Measurements from ENCODE around the gene KCNH5. TPM values are rescaled to one million over a fixed set of nuclear protein-coding genes. Genes with fewer than 3 reads are reported as not detected.

The KCNH5 gene
- total RNA-seq, 2 donors from 2014 or later = 0.06 to 0.09 TPM

DNA sequence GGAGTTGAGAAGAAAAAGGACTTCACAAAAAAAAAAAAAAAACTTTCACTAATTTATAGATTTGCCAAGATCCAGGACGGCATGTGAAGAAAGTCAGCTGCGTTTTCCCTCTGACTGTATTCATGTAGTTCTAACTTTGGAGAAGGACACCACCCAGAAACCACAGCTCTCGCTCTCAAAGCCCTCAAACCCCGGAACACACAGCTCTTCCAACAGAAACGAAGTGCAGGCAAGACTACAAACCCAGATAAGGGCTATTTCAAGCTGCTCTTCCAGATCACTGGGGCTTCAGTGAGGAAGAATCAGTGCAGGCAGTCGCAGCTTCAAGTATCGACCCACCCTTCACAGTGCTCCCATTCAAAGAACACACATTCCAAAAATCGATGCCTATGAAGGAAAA lies 13.2 kb downstream of the KCNH5 start:
- peaks cover 3% of the 10 kb centered on the region for H3K27me3 ChIP-seq (replicated peaks; ENCODE audit: insufficient read depth)
- H3K9me3 ChIP-seq = no peaks in the 10 kb centered on the region
- no peak for DNase-seq (ENCODE audit: low spot score)
- TF ChIP-seq POLR2A (IDR thresholded peaks at IDR 0.05) = no peak
- TF ChIP-seq, protein P1, sequence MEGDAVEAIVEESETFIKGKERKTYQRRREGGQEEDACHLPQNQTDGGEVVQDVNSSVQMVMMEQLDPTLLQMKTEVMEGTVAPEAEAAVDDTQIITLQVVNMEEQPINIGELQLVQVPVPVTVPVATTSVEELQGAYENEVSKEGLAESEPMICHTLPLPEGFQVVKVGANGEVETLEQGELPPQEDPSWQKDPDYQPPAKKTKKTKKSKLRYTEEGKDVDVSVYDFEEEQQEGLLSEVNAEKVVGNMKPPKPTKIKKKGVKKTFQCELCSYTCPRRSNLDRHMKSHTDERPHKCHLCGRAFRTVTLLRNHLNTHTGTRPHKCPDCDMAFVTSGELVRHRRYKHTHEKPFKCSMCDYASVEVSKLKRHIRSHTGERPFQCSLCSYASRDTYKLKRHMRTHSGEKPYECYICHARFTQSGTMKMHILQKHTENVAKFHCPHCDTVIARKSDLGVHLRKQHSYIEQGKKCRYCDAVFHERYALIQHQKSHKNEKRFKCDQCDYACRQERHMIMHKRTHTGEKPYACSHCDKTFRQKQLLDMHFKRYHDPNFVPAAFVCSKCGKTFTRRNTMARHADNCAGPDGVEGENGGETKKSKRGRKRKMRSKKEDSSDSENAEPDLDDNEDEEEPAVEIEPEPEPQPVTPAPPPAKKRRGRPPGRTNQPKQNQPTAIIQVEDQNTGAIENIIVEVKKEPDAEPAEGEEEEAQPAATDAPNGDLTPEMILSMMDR (IDR thresholded peaks at IDR 0.05) = no peak
- no peak for TF ChIP-seq POLR2AphosphoS5 (IDR thresholded peaks at IDR 0.05)
- WGBS = 51% methylated on average over 8 of the region's 8 CpGs
- no peak overlapping the region for H3K4me3 ChIP-seq
- intact Hi-C loops (cut with DNase I) = loop anchor here (10.0 kb wide), 1 partner anchor 117 kb away; no protein-coding TSS in a partner anchor
- H3K27ac ChIP-seq = no peak overlapping the region
- H3K4me1 ChIP-seq (replicated peaks) = no peaks in the 10 kb centered on the region
- H3K36me3 ChIP-seq = no peaks in the 10 kb centered on the region

DNA sequence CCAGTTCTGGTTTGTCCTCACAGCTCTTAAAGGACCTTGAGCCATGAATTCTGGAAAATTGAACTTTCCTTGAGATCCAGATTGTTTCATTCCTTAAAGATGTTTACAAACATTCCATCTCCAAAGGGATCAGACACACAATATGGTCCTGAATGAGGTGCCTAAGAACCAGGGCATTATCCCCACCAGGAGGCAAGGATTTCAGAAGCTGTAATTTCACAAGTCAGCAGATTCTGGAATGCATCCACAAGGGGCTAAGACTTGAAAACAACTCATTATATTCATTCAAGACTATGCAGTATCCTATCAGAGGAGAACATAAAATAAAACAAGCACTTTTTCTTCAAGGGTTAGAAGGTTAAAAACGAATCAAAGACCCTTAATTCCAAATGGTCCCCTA lies 15.1 kb downstream of the KCNH5 start:
- no peak for DNase-seq (ENCODE audit: low spot score)
- H3K4me3 ChIP-seq = no peak overlapping the region
- H3K36me3 ChIP-seq = no peaks in the 10 kb centered on the region
- peaks cover 3% of the 10 kb centered on the region for H3K27me3 ChIP-seq (replicated peaks; ENCODE audit: insufficient read depth)
- intact Hi-C loops (cut with DNase I) = loop anchor here (10.0 kb wide), 1 partner anchor 115 kb away; no protein-coding TSS in a partner anchor
- no peak overlapping the region for H3K27ac ChIP-seq
- H3K4me1 ChIP-seq (replicated peaks) = no peaks in the 10 kb centered on the region
- 78% methylated on average over 1 of the region's 1 CpG for WGBS
- TF ChIP-seq, protein P1 (IDR thresholded peaks at IDR 0.05) = no peak
- TF ChIP-seq POLR2A (IDR thresholded peaks at IDR 0.05) (no peak), POLR2AphosphoS5 (IDR thresholded peaks at IDR 0.05) (no peak)
- no peaks in the 10 kb centered on the region for H3K9me3 ChIP-seq

DNA sequence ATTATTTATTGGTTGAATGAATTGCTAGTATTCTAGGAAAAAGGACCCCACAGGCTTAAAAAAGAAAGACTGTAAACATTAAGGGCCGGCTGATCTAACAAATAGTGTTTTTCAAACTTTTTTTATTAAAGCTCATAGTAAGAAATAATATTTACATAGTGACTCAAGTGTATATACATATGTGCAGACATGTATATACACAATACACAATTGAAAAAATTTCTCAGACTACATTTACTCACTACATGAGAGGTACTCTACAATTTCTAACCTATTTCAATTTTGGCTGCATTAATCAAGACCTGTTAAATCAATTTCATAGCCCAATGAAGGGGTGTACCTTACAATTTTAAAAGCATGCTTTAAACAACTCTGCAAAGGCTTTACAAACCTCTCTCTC lies 17.5 kb downstream of the KCNH5 start:
- TF ChIP-seq, protein P1 (IDR thresholded peaks at IDR 0.05) = no peak
- TF ChIP-seq POLR2AphosphoS5 (IDR thresholded peaks at IDR 0.05) (no peak), POLR2A (IDR thresholded peaks at IDR 0.05) (no peak)
- 42% methylated on average over 1 of the region's 1 CpG for WGBS
- Histone ChIP-seq H3K4me1 (replicated peaks) (no peaks in the 10 kb centered on the region), H3K27me3 (replicated peaks; ENCODE audit: insufficient read depth) (peaks cover 3% of the 10 kb centered on the region), H3K4me3 (no peak overlapping the region), H3K27ac (no peak overlapping the region), H3K36me3 (no peaks in the 10 kb centered on the region), H3K9me3 (no peaks in the 10 kb centered on the region)
- intact Hi-C loops (cut with DNase I) = no loop called here
- no peak for DNase-seq (ENCODE audit: low spot score)

DNA sequence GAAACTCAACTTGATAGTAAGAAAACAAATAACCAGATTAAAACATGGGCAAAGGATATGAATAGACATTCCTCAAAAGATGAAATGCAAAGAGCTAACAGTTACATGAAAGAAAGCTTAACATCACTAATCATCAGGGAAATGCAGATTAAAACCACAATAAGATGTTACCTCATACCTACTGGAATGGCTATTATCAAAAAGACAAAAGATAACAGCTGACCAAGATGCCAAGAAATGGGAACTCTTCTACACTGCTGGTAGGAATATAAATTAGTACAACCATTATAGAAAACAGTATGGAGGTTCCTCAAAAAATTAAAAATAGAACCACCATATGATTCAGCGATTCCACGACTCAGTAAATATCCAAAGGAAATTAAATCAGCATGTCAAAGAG lies 18.8 kb downstream of the KCNH5 start:
- intact Hi-C loops (cut with DNase I) = no loop called here
- H3K9me3 ChIP-seq = no peaks in the 10 kb centered on the region
- no peaks in the 10 kb centered on the region for H3K36me3 ChIP-seq
- H3K4me3 ChIP-seq = no peak overlapping the region
- DNase-seq (ENCODE audit: low spot score) = no peak
- H3K27ac ChIP-seq = no peak overlapping the region
- H3K27me3 ChIP-seq (replicated peaks; ENCODE audit: insufficient read depth) = peaks cover 3% of the 10 kb centered on the region
- H3K4me1 ChIP-seq (replicated peaks) = no peaks in the 10 kb centered on the region
- 83% methylated on average over 2 of the region's 2 CpGs for WGBS
- no peak for TF ChIP-seq POLR2AphosphoS5 (IDR thresholded peaks at IDR 0.05)
- no peak for TF ChIP-seq POLR2A (IDR thresholded peaks at IDR 0.05)
- TF ChIP-seq, protein P1 (IDR thresholded peaks at IDR 0.05) = no peak

DNA sequence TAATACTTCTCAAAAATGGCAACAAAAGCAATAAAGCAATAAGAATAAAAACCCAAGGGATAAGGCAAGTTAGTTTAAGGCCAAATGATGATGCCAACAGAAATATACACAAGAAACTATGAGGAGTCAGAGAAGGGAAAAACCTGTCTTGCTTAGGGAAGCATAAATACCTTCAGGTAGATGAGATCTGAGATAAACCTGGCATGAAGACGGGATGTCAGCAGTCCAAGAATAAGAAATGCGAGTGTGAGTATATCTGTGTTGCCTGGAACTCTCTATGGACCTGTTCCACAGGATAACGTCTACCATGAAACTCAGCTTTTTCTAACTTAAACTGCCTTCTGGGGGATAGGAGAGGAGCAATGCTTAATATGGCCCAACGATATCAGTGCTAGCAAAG lies 30.6 kb downstream of the KCNH5 start:
- WGBS = 61% methylated on average over 4 of the region's 4 CpGs
- no peaks in the 10 kb centered on the region for H3K9me3 ChIP-seq
- intact Hi-C loops (cut with DNase I) = no loop called here

More for the DNA sequence above, 30.6 kb downstream of the KCNH5 start:
- TF ChIP-seq POLR2AphosphoS5 (IDR thresholded peaks at IDR 0.05) (no peak), POLR2A (IDR thresholded peaks at IDR 0.05) (no peak)
- TF ChIP-seq, protein P1 (IDR thresholded peaks at IDR 0.05) = no peak
- no peak for DNase-seq (ENCODE audit: low spot score)
- Histone ChIP-seq H3K4me3 (no peak overlapping the region), H3K27me3 (replicated peaks; ENCODE audit: insufficient read depth) (no peaks in the 10 kb centered on the region), H3K4me1 (replicated peaks) (no peaks in the 10 kb centered on the region), H3K36me3 (no peaks in the 10 kb centered on the region), H3K27ac (no peak overlapping the region)

Data from prostate gland (tissue), 2 donors.